Activated naive CD4-positive, alpha-beta T cell treated with anti-CD3 and anti-CD28 coated beads for 36 hours (primary cell): ENCODE measurements around the gene LIMA1. TPM values are rescaled to one million over a fixed set of nuclear protein-coding genes. Genes with fewer than 3 reads are reported as not detected.
"Not testable (repeated sequence)": the region's sequence is repeated elsewhere in the genome, so short reads cannot be mapped to it uniquely, and the experiment has no call there.

Source experiments
- CTCF ChIA-PET: fragments of 350-600 bp; sonication (Branson Sonifier 250); formaldehyde crosslinking; loops from one replicate; lab custom pipeline; 2021; ENCODE audit warnings: antibody characterized with exemption; lab: Charles Lee
- DNase-seq: peaks from one replicate; pipeline ENCODE4 v3.0.0-alpha.2; 2020
- H3K27ac Mint-ChIP-seq: one replicate; pipeline ENCODE4 v1.8.0; 2021; ENCODE audit warnings: mild to moderate bottlenecking, mixed read lengths
- H3K27me3 Mint-ChIP-seq: one replicate; pipeline ENCODE4 v1.8.0; 2021; ENCODE audit warnings: low read depth, mixed read lengths
- H3K36me3 Mint-ChIP-seq: one replicate; pipeline ENCODE4 v1.8.0; 2021; ENCODE audit warnings: low read depth, mixed read lengths
- H3K4me1 Mint-ChIP-seq: one replicate; pipeline ENCODE4 v1.8.0; 2021; ENCODE audit warnings: low read depth, mixed read lengths
- H3K4me3 Mint-ChIP-seq: one replicate; pipeline ENCODE4 v1.8.0; 2021; ENCODE audit warnings: mild to moderate bottlenecking, moderate library complexity, mixed read lengths
- H3K9me3 Mint-ChIP-seq: one replicate; pipeline ENCODE4 v1.8.0; 2021; ENCODE audit warnings: mixed read lengths
- intact Hi-C: fragments of 100-400 bp; cut with micrococcal nuclease; formaldehyde crosslinking; loops from one replicate; pipeline ENCODE4 v1.15.1; 2023
- total RNA-seq, 2 experiments: library from RNA; stranded (reverse); gene quantifications; one replicate each; pipeline ENCODE4 v1.2.3, GENCODE V29; 2021

The LIMA1 gene
- 10 to 100 TPM; 15.9 to 16.5 TPM for total RNA-seq

GRCh38 chr12:50283229-50283923, at the start of gene LIMA1:
LIMA1 (minus strand) TSS chr12:50283520; CDS start chr12:50248751, 34,769 bp downstream.
- Mint-ChIP-seq H3K4me3 (peak within 1 kb of the TSS; percentile 90), H3K4me1 (peaks cover 13% of the 10 kb centered on the region), H3K27me3 (no peaks in the 10 kb centered on the region), H3K36me3 (no peaks in the 10 kb centered on the region), H3K27ac (peak within 1 kb of the TSS; percentile 72), H3K9me3 (no peaks in the 10 kb centered on the region)
- CTCF ChIA-PET, result interaction anchor here (0.6 to 1.8 kb wide), 7 partner anchors 29 to 1720 kb away, joined by 3 to 6 read pairs (median 3); no protein-coding TSS in a partner anchor
- intact Hi-C loops, result loop anchor here (1.0 to 5.0 kb wide), 4 partner anchors 36 to 171 kb away; partner anchors contain the start of genes COX14 and LARP4
- peak; percentile 92 for DNase-seq

GRCh38 chr12:50331745-50332144, 48.4 kb upstream of the LIMA1 start:
- DNase-seq, result no peak
- Mint-ChIP-seq H3K27ac (no peak overlapping the region), H3K4me3 (no peak overlapping the region), H3K27me3 (no peaks in the 10 kb centered on the region), H3K9me3 (no peaks in the 10 kb centered on the region), H3K36me3 (no peaks in the 10 kb centered on the region), H3K4me1 (no peaks in the 10 kb centered on the region)
- intact Hi-C loops, result no loop called here
- CTCF ChIA-PET, result interaction anchor here (0.6 kb wide), 2 partner anchors 17 to 735 kb away, joined by 3 to 4 read pairs; no protein-coding TSS in a partner anchor

GRCh38 chr12:50328664-50329063, 45.3 kb upstream of the LIMA1 start:
- H3K4me3 Mint-ChIP-seq, intact Hi-C loops, H3K27me3 Mint-ChIP-seq, H3K27ac Mint-ChIP-seq, H3K9me3 Mint-ChIP-seq, H3K36me3 Mint-ChIP-seq, H3K4me1 Mint-ChIP-seq, DNase-seq: not testable (repeated sequence)
- CTCF ChIA-PET, result interaction anchor here (0.8 kb wide), 1 partner anchor 239 kb away, joined by 3 read pairs; no protein-coding TSS in a partner anchor

DNA sequence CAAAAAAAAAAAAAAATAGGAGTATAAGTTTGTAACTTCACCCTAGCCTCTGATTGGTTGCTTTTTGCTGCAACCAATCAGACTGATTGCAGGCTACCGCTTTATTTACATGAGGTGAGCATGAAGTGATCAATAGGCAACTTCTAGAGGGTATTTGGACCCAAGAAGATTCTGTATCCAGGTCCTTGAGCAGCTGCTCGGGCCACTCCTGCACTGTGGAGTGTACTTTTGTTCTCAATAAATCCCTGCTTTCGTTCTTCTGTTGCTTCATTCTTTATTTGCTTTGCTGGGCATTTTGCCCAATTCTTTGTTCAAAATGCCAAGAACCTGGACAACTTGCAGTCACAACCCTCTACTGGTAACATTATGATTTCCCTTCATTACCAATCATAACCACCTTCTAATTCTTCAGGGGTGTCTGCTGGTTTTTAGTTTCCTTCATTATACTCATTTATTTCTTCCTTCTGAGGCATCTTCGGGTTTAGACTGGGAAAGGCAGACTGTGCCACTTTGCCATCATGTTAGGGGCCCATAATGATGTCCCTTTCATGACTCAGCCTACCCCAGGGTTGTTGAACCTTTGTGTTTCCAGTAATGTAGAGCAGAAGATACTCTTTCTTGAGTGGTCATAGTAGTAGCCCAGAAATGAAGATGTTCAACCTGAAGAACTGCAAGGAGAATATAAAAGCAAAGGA, 43.4 kb upstream of the LIMA1 start:
- Mint-ChIP-seq H3K27me3 (no peaks in the 10 kb centered on the region), H3K4me1 (no peaks in the 10 kb centered on the region), H3K4me3 (no peak overlapping the region), H3K36me3 (no peaks in the 10 kb centered on the region), H3K27ac (no peak overlapping the region), H3K9me3 (no peaks in the 10 kb centered on the region)
- intact Hi-C loops, result no loop called here
- DNase-seq, result no peak
- CTCF ChIA-PET, result no interaction called here

DNA sequence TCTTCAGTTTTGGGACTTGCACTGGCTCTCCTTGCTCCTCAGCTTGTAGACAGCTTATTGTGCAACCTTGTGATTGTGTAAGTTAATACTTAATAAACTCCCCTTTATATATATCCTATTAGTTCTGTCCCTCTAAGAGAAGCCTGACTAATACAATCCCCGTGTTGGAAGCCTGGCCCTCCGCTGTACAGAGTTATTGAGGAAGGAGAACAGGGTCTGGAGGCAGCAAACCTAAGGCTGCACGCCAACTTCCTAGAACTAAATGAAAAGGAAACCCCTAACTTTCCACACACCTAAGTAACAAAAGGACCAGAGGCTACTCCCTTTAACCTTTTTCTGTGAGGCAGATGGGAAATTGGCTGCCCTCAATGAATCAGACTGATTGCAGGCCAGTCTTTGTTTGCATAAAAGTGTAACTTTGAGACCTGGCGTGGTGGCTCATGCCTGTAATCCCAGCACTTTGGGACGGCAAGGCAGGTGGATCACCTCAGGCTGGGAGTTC, 42.6 kb upstream of the LIMA1 start:
- intact Hi-C loops, result no loop called here
- Mint-ChIP-seq H3K27me3 (no peaks in the 10 kb centered on the region), H3K4me3 (no peak overlapping the region), H3K9me3 (no peaks in the 10 kb centered on the region), H3K36me3 (no peaks in the 10 kb centered on the region), H3K27ac (no peak overlapping the region), H3K4me1 (no peaks in the 10 kb centered on the region)
- CTCF ChIA-PET, result no interaction called here
- no peak for DNase-seq

GRCh38 chr12:50324770-50325169, 41.5 kb upstream of the LIMA1 start:
- DNase-seq, H3K27me3 Mint-ChIP-seq, H3K4me3 Mint-ChIP-seq, H3K4me1 Mint-ChIP-seq, intact Hi-C loops, H3K27ac Mint-ChIP-seq, CTCF ChIA-PET, H3K9me3 Mint-ChIP-seq, H3K36me3 Mint-ChIP-seq: not testable (repeated sequence)

DNA sequence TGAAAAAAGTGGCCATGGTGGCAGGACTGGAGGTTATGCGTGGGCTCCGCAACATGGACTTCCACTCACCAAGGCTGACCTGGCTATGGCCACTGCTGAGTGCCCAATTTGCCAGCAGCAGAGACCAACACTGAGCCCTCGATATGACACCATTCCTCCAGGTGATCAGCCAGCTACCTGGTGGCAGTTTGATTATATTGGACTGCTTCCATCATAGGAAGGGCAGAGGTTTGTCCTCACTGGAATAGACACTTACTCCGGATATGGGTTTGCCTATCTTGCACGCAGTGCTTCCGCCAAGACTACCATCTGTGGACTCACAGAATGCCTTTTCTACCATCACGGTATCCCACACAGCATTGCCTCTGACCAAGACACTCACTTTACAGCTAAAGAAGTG, 40.8 kb upstream of the LIMA1 start:
- H3K9me3 Mint-ChIP-seq, H3K4me3 Mint-ChIP-seq, intact Hi-C loops, H3K27ac Mint-ChIP-seq, H3K27me3 Mint-ChIP-seq, H3K36me3 Mint-ChIP-seq, DNase-seq, CTCF ChIA-PET, H3K4me1 Mint-ChIP-seq: not testable (repeated sequence)

GRCh38 chr12:50322206-50322605, 38.9 kb upstream of the LIMA1 start:
- no peak for DNase-seq
- no peaks in the 10 kb centered on the region for H3K9me3 Mint-ChIP-seq
- no peaks in the 10 kb centered on the region for H3K36me3 Mint-ChIP-seq
- H3K4me3 Mint-ChIP-seq, result no peak overlapping the region
- no peaks in the 10 kb centered on the region for H3K4me1 Mint-ChIP-seq
- H3K27ac Mint-ChIP-seq, result no peak overlapping the region
- no peaks in the 10 kb centered on the region for H3K27me3 Mint-ChIP-seq
- intact Hi-C loops, result no loop called here
- CTCF ChIA-PET, result no interaction called here

GRCh38 chr12:50317203-50317602, 33.9 kb upstream of the LIMA1 start:
- H3K9me3 Mint-ChIP-seq, result no peaks in the 10 kb centered on the region
- no peaks in the 10 kb centered on the region for H3K4me1 Mint-ChIP-seq
- no peak for DNase-seq
- no peaks in the 10 kb centered on the region for H3K36me3 Mint-ChIP-seq
- intact Hi-C loops, result no loop called here
- H3K27me3 Mint-ChIP-seq, result no peaks in the 10 kb centered on the region
- CTCF ChIA-PET, result no interaction called here
- H3K27ac Mint-ChIP-seq, result no peak overlapping the region
- H3K4me3 Mint-ChIP-seq, result no peak overlapping the region

- Mint-ChIP-seq H3K36me3 (no peaks in the 10 kb centered on the region), H3K27me3 (no peaks in the 10 kb centered on the region), H3K4me3 (no peak overlapping the region), H3K27ac (no peak overlapping the region), H3K9me3 (no peaks in the 10 kb centered on the region), H3K4me1 (no peaks in the 10 kb centered on the region)
- intact Hi-C loops, result loop anchor here (2.0 kb wide), 2 partner anchors 141 to 183 kb away; no protein-coding TSS in a partner anchor
- no peak for DNase-seq
- CTCF ChIA-PET, result interaction anchor here (0.6 to 2.6 kb wide), 2 partner anchors 31 to 104 kb away, joined by 3 to 12 read pairs; no protein-coding TSS in a partner anchor
Observed at GRCh38 chr12:50315803-50316202, 32.5 kb upstream of the LIMA1 start.

DNA sequence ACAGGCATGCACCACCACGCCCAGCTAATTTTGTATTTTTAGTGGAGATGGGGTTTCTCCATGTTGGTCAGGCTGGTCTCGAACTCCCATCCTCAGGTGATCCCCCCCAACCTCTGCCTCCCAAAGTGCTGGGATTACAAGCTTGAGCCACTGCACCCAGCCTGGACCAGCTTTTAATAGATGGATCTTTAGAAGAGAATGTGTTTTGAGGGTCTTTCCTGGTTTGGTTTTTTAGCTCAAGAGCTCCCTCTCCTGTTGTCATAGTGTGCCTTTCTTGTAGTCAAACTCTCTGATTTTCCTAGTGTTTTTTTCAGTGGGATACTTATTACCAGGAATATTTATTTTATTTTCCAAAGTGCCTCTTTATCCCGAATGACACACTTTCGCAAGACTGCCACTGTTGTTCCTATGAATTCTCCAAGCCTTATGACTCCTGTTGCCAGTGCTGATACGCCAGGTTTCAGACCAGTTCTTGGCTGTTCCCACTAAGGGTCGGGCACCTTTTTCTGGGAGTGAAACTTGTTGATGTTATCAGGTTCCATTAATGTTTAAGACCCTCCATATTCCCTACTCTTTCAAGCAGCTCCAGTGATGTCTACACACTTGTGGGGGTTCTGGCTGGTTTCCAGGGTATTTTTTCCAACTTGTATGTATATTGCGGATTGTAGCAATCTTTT, 31.5 kb upstream of the LIMA1 start:
- H3K4me3 Mint-ChIP-seq, result no peak overlapping the region
- CTCF ChIA-PET, result interaction anchor here (0.6 to 2.6 kb wide), 17 partner anchors 9 to 211 kb away, joined by 3 to 12 read pairs (median 3); partner anchors contain the start of genes COX14 and GPD1
- no peaks in the 10 kb centered on the region for H3K36me3 Mint-ChIP-seq
- no peaks in the 10 kb centered on the region for H3K4me1 Mint-ChIP-seq
- H3K9me3 Mint-ChIP-seq, result no peaks in the 10 kb centered on the region
- H3K27me3 Mint-ChIP-seq, result no peaks in the 10 kb centered on the region
- DNase-seq, result no peak
- no peak overlapping the region for H3K27ac Mint-ChIP-seq
- intact Hi-C loops, result loop anchor here (1.0 to 2.0 kb wide), 5 partner anchors 103 to 239 kb away; no protein-coding TSS in a partner anchor

GRCh38 chr12:50313971-50314370, 30.7 kb upstream of the LIMA1 start:
- not testable (repeated sequence) for H3K27ac Mint-ChIP-seq, H3K4me3 Mint-ChIP-seq, DNase-seq, H3K36me3 Mint-ChIP-seq, H3K9me3 Mint-ChIP-seq, H3K27me3 Mint-ChIP-seq, H3K4me1 Mint-ChIP-seq
- intact Hi-C loops, result loop anchor here (1.0 to 2.0 kb wide), 5 partner anchors 103 to 239 kb away; no protein-coding TSS in a partner anchor
- CTCF ChIA-PET, result interaction anchor here (0.8 to 2.6 kb wide), 11 partner anchors 67 to 210 kb away, joined by 3 to 12 read pairs (median 3); partner anchors contain the start of genes COX14 and GPD1
